Measurements from ENCODE around the gene CTNNA2. TPM values are rescaled to one million over a fixed set of nuclear protein-coding genes. Genes with fewer than 3 reads are reported as not detected.

The CTNNA2 gene
- total and polyA plus RNA-seq, 12 donors, result 0.09 to 0.57 (median 0.15) TPM; not detected in 9

- no peak for TF ChIP-seq CTCF (IDR thresholded peaks at IDR 0.05)
- no peaks in the 10 kb centered on the region for H3K4me1 ChIP-seq
- no peak for DNase-seq
- H3K9me3 ChIP-seq, result no peaks in the 10 kb centered on the region
- no peaks in the 10 kb centered on the region for H3K27me3 ChIP-seq
- no peak for ATAC-seq
- no peak overlapping the region for H3K4me3 ChIP-seq
- no peak overlapping the region for H3K27ac ChIP-seq
- intact Hi-C loops (cut with DNase I), result no loop called here
- no peaks in the 10 kb centered on the region for H3K36me3 ChIP-seq
Observed at GRCh38 chr2:79849241-79849640, 336.4 kb downstream of the CTNNA2 start.

- ATAC-seq, result no peak
- Histone ChIP-seq H3K27ac (no peak overlapping the region), H3K36me3 (no peaks in the 10 kb centered on the region), H3K27me3 (no peaks in the 10 kb centered on the region), H3K4me1 (no peaks in the 10 kb centered on the region), H3K4me3 (no peak overlapping the region), H3K9me3 (no peaks in the 10 kb centered on the region)
- WGBS, 2 donors, result 67 to 90% methylated on average over 1 of the region's 1 CpG
- intact Hi-C loops (cut with DNase I), result no loop called here
- DNase-seq, result no peak
- no peak for TF ChIP-seq CTCF (IDR thresholded peaks at IDR 0.05)
Observed at GRCh38 chr2:79849949-79850348, 337.1 kb downstream of the CTNNA2 start.

GRCh38 chr2:79850912-79851311 lies 338.1 kb downstream of the CTNNA2 start:
- H3K4me1 ChIP-seq, result no peaks in the 10 kb centered on the region
- no peak for TF ChIP-seq CTCF (IDR thresholded peaks at IDR 0.05)

GRCh38 chr2:79855264-79856006 lies 342.6 kb downstream of the CTNNA2 start:
- no peak overlapping the region for H3K4me3 ChIP-seq
- no peak overlapping the region for H3K27ac ChIP-seq
- H3K9me3 ChIP-seq, result no peaks in the 10 kb centered on the region
- DNase-seq, result no peak
- 48 to 51% methylated on average over 10 of the region's 10 CpGs for WGBS, 2 donors
- H3K36me3 ChIP-seq, result no peaks in the 10 kb centered on the region
- no peak for TF ChIP-seq CTCF (IDR thresholded peaks at IDR 0.05)
- no peak for ATAC-seq
- peaks cover 0 to 11% (median 0%) of the 10 kb centered on the region in 7 donors for H3K27me3 ChIP-seq
- intact Hi-C loops (cut with DNase I), result no loop called here
- H3K4me1 ChIP-seq, result no peaks in the 10 kb centered on the region

More at GRCh38 chr2:79850912-79851311, 338.1 kb downstream of the CTNNA2 start:
- no peak overlapping the region for H3K4me3 ChIP-seq
- DNase-seq, result no peak
- ATAC-seq, result no peak
- H3K36me3 ChIP-seq, result no peaks in the 10 kb centered on the region
- H3K27ac ChIP-seq, result no peak overlapping the region
- H3K27me3 ChIP-seq, result peaks cover 0 to 5% (median 0%) of the 10 kb centered on the region in 7 donors
- intact Hi-C loops (cut with DNase I), result no loop called here
- no peaks in the 10 kb centered on the region for H3K9me3 ChIP-seq

Measured in heart right ventricle (tissue), 16 donors.